Activated naive CD8-positive, alpha-beta T cell (primary cell): ENCODE data around the gene ZNF521.
"Not testable (repeated sequence)": the region's sequence is repeated elsewhere in the genome, so short reads cannot be mapped to it uniquely, and the experiment has no call there.

ENCODE experiments used
- H3K27ac Mint-ChIP-seq: one replicate; pipeline ENCODE4 v1.8.0; 2021; ENCODE audit warnings: mixed read lengths
- H3K27me3 Mint-ChIP-seq: one replicate; pipeline ENCODE4 v1.8.0; 2021; ENCODE audit warnings: mixed read lengths
- H3K36me3 Mint-ChIP-seq: one replicate; pipeline ENCODE4 v1.8.0; 2021; ENCODE audit warnings: mixed read lengths
- H3K4me1 Mint-ChIP-seq: one replicate; pipeline ENCODE4 v1.8.0; 2021; ENCODE audit warnings: low read depth, mixed read lengths
- H3K4me3 Mint-ChIP-seq: one replicate; pipeline ENCODE4 v1.8.0; 2021; ENCODE audit warnings: mild to moderate bottlenecking, mixed read lengths
- H3K9me3 Mint-ChIP-seq: one replicate; pipeline ENCODE4 v1.8.0; 2021; ENCODE audit warnings: low read depth, mixed read lengths

Gene ZNF521

DNA sequence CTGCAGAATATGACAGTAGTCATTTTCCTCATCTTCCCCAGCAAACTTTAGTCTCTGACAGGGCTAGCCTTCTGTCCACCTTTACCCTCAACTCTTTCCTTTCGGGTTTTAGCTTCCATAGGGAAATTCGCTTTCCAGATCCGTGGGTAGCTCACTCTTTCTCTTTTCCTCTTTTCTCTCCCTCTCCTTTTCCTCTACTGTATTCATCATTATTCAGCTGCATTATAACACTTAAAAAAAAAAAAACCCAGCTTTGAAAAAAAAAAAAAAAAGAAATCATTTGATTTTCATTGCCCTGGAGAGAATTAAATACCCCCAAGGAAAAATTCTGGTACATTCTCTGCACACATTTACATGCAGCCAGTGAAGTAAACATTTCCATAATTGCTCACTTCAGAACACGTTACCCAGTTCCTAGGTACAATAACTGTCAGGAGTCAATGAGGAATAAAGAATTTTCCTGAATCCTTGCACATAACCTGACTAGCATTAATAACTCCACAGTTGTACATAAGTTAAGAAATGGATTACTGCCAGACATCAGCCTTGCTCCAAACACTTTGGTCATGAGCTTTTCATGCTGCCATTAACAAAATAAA is 63.5 kb downstream of the ZNF521 start:
- H3K9me3 Mint-ChIP-seq: no peaks in the 10 kb centered on the region
- no peaks in the 10 kb centered on the region for H3K36me3 Mint-ChIP-seq
- H3K4me1 Mint-ChIP-seq: no peaks in the 10 kb centered on the region
- no peak overlapping the region for H3K4me3 Mint-ChIP-seq
- peaks cover 3% of the 10 kb centered on the region for H3K27me3 Mint-ChIP-seq
- no peak overlapping the region for H3K27ac Mint-ChIP-seq

DNA sequence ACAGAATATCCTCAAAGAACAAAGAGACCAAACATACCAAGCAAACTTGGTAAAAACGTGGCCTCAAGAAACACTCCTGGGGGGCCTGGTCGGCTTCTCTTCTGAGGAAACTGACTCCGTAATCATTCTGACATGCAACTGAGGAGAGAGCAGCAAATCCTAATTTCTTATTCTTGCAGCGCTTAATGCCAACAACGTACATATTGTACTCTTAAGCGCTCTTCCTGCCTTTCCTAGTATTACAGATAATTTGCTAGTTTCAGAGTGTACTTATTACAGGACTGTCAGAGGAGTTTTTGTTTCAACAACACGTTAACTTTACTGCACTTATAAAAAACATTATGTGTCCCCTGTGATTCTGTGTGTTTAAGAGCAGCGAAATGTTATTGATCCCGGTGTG is 64.9 kb downstream of the ZNF521 start:
- H3K4me1 Mint-ChIP-seq: no peaks in the 10 kb centered on the region
- no peak overlapping the region for H3K4me3 Mint-ChIP-seq
- H3K9me3 Mint-ChIP-seq: no peaks in the 10 kb centered on the region
- H3K36me3 Mint-ChIP-seq: no peaks in the 10 kb centered on the region
- peaks cover 2% of the 10 kb centered on the region for H3K27me3 Mint-ChIP-seq
- no peak overlapping the region for H3K27ac Mint-ChIP-seq

DNA sequence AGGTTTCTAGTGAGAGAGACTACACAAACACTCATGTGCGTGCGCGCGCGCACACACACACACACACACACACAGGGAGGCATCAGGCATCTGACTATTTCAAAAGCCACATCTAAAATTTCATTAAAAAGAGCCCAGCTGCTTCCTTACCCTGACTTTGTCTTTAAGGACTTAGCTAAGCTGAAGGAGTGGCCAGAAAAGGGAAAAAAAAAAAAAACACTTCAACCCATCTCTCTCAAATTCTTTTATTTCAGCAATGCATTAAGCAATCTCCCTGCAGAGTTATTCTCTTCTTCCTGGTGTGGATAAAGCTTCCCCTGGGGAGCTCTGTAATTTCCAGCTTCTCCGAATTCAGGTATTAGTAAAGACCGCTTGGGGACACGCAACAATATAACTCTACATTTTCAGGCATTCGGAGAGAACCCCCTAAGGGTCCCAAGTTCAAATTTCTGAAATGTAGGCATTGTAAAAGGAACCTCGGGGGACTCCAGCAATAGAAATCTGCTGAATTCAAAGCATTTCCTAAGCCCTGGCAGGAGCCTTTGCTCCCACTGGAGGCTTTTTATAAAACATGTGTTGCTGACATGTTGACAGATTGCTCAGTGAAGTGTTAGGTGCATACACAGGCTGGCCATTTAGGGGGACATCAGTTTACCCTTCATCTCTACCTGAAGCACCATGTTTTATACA is 67.0 kb downstream of the ZNF521 start:
- Mint-ChIP-seq H3K27ac (no peak overlapping the region), H3K27me3 (peaks cover 8% of the 10 kb centered on the region), H3K36me3 (no peaks in the 10 kb centered on the region), H3K4me3 (no peak overlapping the region), H3K4me1 (no peaks in the 10 kb centered on the region), H3K9me3 (no peaks in the 10 kb centered on the region)

DNA sequence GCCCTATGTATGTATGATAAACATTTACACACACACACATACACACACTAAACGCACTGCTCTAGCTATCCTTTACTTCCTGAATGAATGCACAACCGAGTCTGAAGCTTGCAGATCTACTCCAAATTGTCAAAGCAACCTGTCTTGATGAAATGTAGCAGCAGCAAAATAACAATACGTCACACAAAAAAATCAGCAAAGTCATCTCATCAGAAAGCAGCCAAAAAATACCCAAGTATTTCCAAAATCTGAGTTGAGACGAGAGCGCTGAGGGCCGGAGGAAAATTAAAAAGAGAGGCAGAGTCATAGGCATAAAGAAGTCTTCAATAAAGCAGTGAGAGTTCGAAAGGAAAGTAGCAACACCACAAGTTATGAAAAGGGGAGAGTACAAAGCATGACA is 67.7 kb downstream of the ZNF521 start:
- Mint-ChIP-seq H3K27ac (no peak overlapping the region), H3K4me1 (no peaks in the 10 kb centered on the region), H3K9me3 (no peaks in the 10 kb centered on the region), H3K4me3 (no peak overlapping the region), H3K36me3 (no peaks in the 10 kb centered on the region), H3K27me3 (peaks cover 8% of the 10 kb centered on the region)

DNA sequence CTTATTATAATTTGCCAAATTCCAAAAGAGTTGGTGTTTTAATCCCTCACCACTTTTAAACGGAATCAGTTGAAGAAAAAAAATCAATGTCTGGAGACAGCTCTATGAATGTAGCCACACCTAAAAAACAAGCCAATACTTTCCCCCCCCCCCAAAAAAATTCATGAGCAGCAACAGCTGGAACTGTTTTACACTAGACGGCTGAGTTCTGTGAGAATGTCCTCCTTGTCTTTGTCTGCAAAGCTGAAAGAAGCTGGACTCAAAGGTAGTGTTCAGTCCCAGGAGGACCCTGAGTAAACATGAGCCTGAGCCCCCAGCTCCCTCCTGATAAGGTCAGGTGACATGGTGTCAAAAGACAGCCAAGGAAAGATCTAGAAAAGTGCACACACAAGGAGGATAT is 68.2 kb downstream of the ZNF521 start:
- H3K4me3 Mint-ChIP-seq: no peak overlapping the region
- no peak overlapping the region for H3K27ac Mint-ChIP-seq
- H3K36me3 Mint-ChIP-seq: no peaks in the 10 kb centered on the region
- peaks cover 10% of the 10 kb centered on the region for H3K27me3 Mint-ChIP-seq
- H3K9me3 Mint-ChIP-seq: no peaks in the 10 kb centered on the region
- no peaks in the 10 kb centered on the region for H3K4me1 Mint-ChIP-seq

DNA sequence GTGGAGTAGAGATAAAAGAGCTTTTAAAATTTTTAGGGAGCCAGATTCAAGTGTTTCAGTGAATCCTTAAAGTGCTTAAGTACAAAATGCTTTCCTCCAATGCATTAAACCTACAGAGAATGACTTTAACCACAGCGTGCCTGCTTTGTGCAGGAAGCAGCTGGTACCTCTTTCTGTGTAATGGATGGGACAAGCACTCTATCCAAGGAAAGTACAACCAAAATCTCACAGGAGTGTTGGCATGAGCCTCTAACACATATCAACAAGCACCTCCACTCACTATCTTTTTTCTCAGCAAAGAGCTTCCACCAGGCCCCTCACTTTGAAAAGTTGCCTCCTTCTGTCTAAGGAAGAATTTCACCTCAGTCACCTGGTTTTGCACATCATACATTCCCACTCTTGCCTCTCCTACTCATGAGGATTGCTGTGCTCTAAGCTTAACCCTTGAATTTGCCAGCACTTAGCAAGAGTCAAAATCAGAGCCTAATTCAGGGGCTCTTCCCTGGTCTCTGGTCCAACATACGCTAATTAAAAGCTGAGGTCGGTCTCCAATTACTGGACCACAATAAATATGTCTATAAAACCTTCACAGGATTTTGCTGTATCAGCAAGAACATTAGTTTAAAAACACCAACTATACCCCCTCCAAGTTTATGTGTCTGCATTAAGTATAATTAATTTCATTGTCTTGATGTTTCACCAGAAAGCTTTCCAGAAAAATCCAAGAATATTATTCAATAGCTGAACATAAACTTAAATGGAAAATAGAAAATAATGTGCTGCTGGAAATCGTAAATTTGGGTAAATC is 68.9 kb downstream of the ZNF521 start:
- peaks cover 10% of the 10 kb centered on the region for H3K27me3 Mint-ChIP-seq
- no peaks in the 10 kb centered on the region for H3K36me3 Mint-ChIP-seq
- H3K4me3 Mint-ChIP-seq: no peak overlapping the region
- no peak overlapping the region for H3K27ac Mint-ChIP-seq
- no peaks in the 10 kb centered on the region for H3K9me3 Mint-ChIP-seq
- no peaks in the 10 kb centered on the region for H3K4me1 Mint-ChIP-seq

DNA sequence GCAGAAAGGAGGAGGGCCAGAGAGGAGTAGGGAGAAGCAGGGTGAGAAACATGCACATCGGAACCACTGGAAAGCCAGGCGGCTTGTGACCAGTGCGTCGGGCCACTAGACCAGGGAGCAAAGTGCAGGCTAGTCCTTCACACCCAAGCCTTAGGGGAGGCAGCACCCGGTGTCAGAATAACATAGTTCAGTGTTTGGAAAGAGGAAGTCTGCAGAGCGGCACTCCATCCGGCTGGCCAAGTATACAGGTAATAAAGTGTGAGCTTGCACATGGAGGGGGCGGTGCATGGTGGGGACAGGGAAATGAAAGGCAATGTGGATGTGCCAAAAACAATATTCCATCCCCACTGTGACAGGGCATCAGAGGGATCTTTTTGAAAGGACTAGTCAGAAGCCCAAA is 69.7 kb downstream of the ZNF521 start:
- Mint-ChIP-seq H3K27ac (no peak overlapping the region), H3K27me3 (peaks cover 10% of the 10 kb centered on the region), H3K4me3 (no peak overlapping the region), H3K4me1 (no peaks in the 10 kb centered on the region), H3K9me3 (no peaks in the 10 kb centered on the region), H3K36me3 (no peaks in the 10 kb centered on the region)

DNA sequence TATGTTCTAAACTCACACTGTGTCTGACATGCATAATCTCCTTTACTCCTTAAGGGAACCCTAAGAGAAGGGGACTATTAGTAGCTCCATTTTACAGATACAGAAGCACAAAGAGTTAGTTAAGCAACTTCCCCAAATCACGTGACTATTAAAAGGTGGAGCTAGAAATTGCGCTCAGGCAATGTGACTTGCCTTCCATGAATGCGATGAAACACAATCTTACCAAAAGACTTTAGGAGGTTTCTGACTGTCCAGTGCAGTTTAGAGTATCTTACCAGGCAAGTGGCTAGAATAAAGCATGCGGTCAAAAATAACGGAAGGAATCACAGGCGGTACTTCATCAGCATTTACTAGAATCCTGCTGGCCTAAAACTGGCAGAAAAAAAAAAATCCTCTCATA is 70.4 kb downstream of the ZNF521 start:
- Mint-ChIP-seq H3K9me3 (no peaks in the 10 kb centered on the region), H3K4me1 (no peaks in the 10 kb centered on the region), H3K27me3 (peaks cover 10% of the 10 kb centered on the region), H3K4me3 (no peak overlapping the region), H3K27ac (no peak overlapping the region), H3K36me3 (no peaks in the 10 kb centered on the region)

DNA sequence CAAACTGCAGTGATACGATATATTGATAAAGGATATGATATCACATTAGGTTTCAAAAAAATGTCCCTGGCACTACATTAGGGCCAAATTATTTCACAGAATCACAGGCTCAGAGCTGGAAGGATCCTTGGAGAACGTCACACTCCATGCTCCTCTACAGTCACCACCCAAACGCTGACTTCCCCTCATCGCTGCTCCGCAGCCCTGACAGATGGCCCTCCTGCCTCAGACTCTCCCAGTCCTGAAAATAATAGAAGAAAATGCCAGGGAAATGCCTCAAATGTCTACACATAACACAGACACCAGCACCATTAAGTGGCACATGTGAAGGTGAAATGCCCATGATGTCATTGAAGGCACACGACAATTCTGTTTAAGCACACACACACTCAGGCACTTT is 72.0 kb downstream of the ZNF521 start:
- H3K27me3 Mint-ChIP-seq: peaks cover 10% of the 10 kb centered on the region
- H3K27ac Mint-ChIP-seq: no peak overlapping the region
- H3K36me3 Mint-ChIP-seq: no peaks in the 10 kb centered on the region
- no peaks in the 10 kb centered on the region for H3K9me3 Mint-ChIP-seq
- H3K4me3 Mint-ChIP-seq: no peak overlapping the region
- H3K4me1 Mint-ChIP-seq: no peaks in the 10 kb centered on the region

DNA sequence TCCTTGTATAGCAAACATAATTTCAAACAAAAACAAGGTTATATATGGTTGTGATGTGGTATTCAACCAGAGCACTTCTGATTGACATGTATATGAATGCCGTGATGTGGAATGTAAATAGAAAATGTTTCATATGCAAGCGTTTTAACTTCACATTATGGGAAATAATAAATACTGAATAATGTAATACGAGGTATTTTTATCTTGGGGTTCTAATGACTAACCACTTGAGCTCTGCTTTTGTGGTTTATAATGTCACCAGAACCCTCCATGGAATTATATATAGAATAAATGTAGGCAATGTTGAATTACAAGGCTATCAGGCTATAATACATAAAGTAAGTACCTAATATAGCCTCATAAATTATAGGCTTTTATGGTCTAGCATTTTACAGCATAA is 72.4 kb downstream of the ZNF521 start:
- Mint-ChIP-seq H3K4me3 (no peak overlapping the region), H3K4me1 (no peaks in the 10 kb centered on the region), H3K27me3 (peaks cover 10% of the 10 kb centered on the region), H3K9me3 (no peaks in the 10 kb centered on the region), H3K27ac (no peak overlapping the region), H3K36me3 (no peaks in the 10 kb centered on the region)

DNA sequence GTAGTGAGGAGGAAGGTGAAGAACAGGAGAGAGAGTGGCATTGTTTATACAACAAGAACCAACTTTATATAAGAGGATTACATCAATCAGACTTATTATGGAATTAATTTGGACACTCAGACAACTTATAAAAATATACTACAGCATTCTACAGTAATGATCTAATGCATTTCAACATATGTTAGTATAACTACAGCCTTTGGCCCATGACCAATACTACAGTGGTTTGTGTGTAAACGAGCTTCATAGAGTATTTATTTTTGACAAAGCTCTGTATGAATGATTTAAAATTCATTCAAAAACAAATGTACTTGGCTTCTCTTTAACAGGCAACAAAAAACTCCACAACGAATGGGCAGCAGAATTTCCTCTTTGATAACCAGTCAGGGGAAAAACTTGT is 72.8 kb downstream of the ZNF521 start:
- H3K27me3 Mint-ChIP-seq: peaks cover 10% of the 10 kb centered on the region

DNA sequence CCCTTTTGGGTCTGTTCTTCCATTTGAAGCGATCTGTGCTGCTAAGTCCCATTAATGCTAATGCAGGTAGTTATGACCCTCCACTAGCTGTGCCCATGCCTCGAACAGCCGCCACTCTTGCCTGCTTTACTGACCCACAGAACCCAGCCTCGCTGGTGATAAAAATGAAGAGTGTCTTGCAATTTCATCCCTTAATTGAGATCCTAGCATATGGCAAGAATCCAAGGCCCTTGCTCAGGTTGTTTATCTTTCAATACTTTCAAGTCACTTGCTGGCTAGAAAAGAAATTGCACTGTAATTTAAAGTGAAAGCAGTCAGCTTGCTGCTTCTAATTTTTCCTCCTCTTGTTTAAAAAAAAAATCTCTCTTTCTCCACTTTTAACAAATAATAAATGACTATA is 73.6 kb downstream of the ZNF521 start:
- H3K36me3 Mint-ChIP-seq: no peaks in the 10 kb centered on the region
- peaks cover 10% of the 10 kb centered on the region for H3K27me3 Mint-ChIP-seq
- no peaks in the 10 kb centered on the region for H3K4me1 Mint-ChIP-seq
- H3K27ac Mint-ChIP-seq: no peak overlapping the region
- H3K9me3 Mint-ChIP-seq: no peaks in the 10 kb centered on the region
- H3K4me3 Mint-ChIP-seq: no peak overlapping the region

More for the DNA sequence above, 72.8 kb downstream of the ZNF521 start:
- Mint-ChIP-seq H3K9me3 (no peaks in the 10 kb centered on the region), H3K4me1 (no peaks in the 10 kb centered on the region), H3K36me3 (no peaks in the 10 kb centered on the region), H3K27ac (no peak overlapping the region), H3K4me3 (no peak overlapping the region)

DNA sequence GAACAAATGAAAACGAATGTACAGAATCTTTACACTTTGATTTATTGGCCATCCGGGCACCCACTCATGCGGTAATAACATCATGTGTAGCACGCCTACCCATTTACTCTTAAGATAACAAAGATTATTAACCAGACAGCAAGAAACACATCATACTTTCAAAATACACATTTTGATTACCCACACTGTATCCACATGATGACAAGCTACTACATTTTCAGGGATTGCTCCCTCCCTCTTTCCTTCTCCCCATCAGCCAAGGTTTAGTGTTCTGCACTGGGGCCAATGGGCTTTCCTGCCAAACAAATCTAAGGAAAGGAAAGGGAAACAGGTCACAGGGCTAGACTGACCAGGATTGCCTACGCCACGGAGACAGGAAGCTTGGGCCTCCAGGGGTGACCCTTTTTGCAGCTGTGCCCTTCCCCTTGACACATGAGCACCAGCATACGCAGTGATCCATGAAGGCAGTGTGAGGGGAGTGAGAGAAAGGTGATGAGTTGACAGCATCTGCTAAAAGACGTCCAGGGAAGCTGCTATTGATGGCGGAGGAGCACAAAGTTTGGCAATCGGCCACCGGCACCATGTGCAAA is 76.5 kb downstream of the ZNF521 start:
- no peak overlapping the region for H3K4me3 Mint-ChIP-seq
- H3K9me3 Mint-ChIP-seq: no peaks in the 10 kb centered on the region
- no peaks in the 10 kb centered on the region for H3K4me1 Mint-ChIP-seq
- H3K36me3 Mint-ChIP-seq: no peaks in the 10 kb centered on the region
- peaks cover 4% of the 10 kb centered on the region for H3K27me3 Mint-ChIP-seq
- no peak overlapping the region for H3K27ac Mint-ChIP-seq

DNA sequence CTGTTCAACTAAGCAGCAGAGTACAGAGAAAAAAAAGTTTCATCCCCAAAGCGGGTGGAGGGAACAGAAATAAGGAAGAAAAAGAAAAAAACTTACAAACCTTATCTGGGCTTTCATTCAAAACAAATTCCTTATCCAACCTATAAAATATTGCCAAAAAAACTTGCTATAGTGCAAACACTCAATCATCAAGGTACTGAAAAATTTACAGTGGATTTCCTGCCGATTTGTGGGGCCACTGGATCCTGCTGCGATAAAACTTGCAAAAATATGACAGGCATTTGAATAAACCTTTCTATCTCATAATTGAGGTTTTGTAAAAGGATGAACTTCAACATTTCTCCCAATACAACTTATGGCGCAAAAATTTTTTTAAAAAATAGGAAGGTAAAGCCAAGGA is 77.0 kb downstream of the ZNF521 start:
- H3K27ac Mint-ChIP-seq: no peak overlapping the region
- H3K27me3 Mint-ChIP-seq: peaks cover 2% of the 10 kb centered on the region
- no peaks in the 10 kb centered on the region for H3K36me3 Mint-ChIP-seq
- no peaks in the 10 kb centered on the region for H3K4me1 Mint-ChIP-seq
- H3K9me3 Mint-ChIP-seq: no peaks in the 10 kb centered on the region
- H3K4me3 Mint-ChIP-seq: no peak overlapping the region

DNA sequence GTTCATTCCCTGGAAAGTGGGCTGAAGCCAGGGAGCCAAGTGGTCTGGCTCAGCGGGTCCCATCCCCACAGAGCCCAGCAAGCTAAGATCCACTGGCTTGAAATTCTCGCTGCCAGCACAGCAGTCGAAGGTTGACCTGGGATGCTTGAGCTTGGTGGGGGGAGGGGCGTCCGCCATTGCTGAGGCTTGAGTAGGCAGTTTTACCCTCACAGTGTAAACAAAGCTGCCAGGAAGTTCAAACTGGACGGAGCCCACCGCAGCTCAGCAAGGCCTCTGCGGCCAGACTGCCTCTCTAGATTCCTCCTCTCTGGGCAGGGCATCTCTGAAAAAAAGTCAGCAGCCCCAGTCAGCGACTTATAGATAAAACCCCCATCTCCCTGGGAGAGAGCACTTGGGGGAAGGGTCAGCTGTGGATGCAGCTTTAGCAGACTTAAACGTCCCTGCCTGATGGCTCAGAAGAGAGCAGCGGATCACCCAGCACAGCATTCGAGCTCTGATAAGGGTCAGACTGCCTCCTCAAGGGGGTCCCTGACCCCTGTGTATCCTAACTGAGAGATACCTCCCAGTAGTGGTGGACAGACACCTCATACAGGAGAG is 84.9 kb downstream of the ZNF521 start:
- H3K4me1 Mint-ChIP-seq, H3K27me3 Mint-ChIP-seq, H3K9me3 Mint-ChIP-seq, H3K27ac Mint-ChIP-seq, H3K4me3 Mint-ChIP-seq, H3K36me3 Mint-ChIP-seq: not testable (repeated sequence)
